Karpas-422 (cell line): ENCODE data around the gene BAHCC1. TPM values are rescaled to one million over a fixed set of nuclear protein-coding genes. Genes with fewer than 3 reads are reported as not detected.

ENCODE experiments used
- DNase-seq: peaks from one replicate; pipeline ENCODE4 v3.0.0-alpha.2; 2015
- H2AFZ ChIP-seq: fragments of 200-600 bp; sonication (generic); 2 replicates; pipeline ENCODE4 v1.6.1; 2014; ENCODE audit warnings: antibody characterized with exemption, low read length, mixed read lengths
- H3K27ac ChIP-seq: fragments of 200-600 bp; sonication (generic); 2 replicates; pipeline ENCODE4 v1.5.1; 2014; ENCODE audit warnings: mild to moderate bottlenecking, low read length, moderate library complexity
- H3K27me3 ChIP-seq: fragments of 200-600 bp; sonication (generic); 2 replicates; pipeline ENCODE4 v1.6.1; 2014; ENCODE audit warnings: low read length, mixed read lengths
- H3K36me3 ChIP-seq: fragments of 200-600 bp; sonication (generic); 2 replicates; pipeline ENCODE4 v1.6.1; 2014; ENCODE audit warnings: low read length, mixed read lengths; ENCODE audit not compliant: insufficient read depth
- H3K4me1 ChIP-seq: fragments of 200-600 bp; sonication (generic); 2 replicates; pipeline ENCODE4 v1.6.1; 2014; ENCODE audit warnings: mild to moderate bottlenecking, low read length, mixed read lengths
- H3K4me2 ChIP-seq: fragments of 200-600 bp; sonication (generic); 2 replicates; pipeline ENCODE4 v1.6.1; 2014; ENCODE audit warnings: low read length, low read depth, mild to moderate bottlenecking; ENCODE audit not compliant: poor library complexity, severe bottlenecking
- H3K4me3 ChIP-seq: fragments of 200-600 bp; sonication (generic); 2 replicates; pipeline ENCODE4 v1.5.1; 2014; ENCODE audit warnings: mild to moderate bottlenecking, antibody characterized with exemption, low read length, mixed read lengths
- H3K79me2 ChIP-seq: fragments of 200-600 bp; sonication (generic); 2 replicates; pipeline ENCODE4 v1.6.1; 2014; ENCODE audit warnings: mild to moderate bottlenecking, low read length, mixed read lengths
- H3K9ac ChIP-seq: fragments of 200-600 bp; sonication (generic); 2 replicates; pipeline ENCODE4 v1.6.0; 2014; ENCODE audit warnings: low read length
- H3K9me2 ChIP-seq: fragments of 200-600 bp; sonication (generic), shearing (Covaris generic); replicated peaks from 2 replicates; pipeline ENCODE4 v1.6.0; 2014; ENCODE audit warnings: mild to moderate bottlenecking, low read length, moderate library complexity; ENCODE audit not compliant: insufficient read depth
- H3K9me3 ChIP-seq: fragments of 300-700, 200-600 bp; sonication (generic); 2 replicates; pipeline ENCODE4 v1.6.1; 2014; ENCODE audit warnings: low read length, mixed read lengths
- H4K20me1 ChIP-seq: fragments of 200-600 bp; sonication (generic); 2 replicates; pipeline ENCODE4 v1.6.1; 2014; ENCODE audit warnings: mild to moderate bottlenecking, antibody characterized with exemption, low read length, low read depth; ENCODE audit not compliant: insufficient read depth
- total RNA-seq: library from RNA; depleted of rRNA; stranded (reverse); fragments of >200 nt; shearing (Covaris generic); gene quantifications from 2 replicates; pipeline ENCODE4 v1.2.3, GENCODE V29; 2014; ENCODE audit warnings: low replicate concordance

BAHCC1 gene
- total RNA-seq, 1 experiment from 2014 or later: not detected

- H3K4me3 ChIP-seq: no peak overlapping the region
- H3K4me2 ChIP-seq: no peak overlapping the region
- no peaks in the 10 kb centered on the region for H3K4me1 ChIP-seq
- H3K9me3 ChIP-seq: no peaks in the 10 kb centered on the region
- H4K20me1 ChIP-seq: no peaks in the 10 kb centered on the region
- DNase-seq: no peak
- H3K79me2 ChIP-seq: no peaks in the 10 kb centered on the region
- H3K9me2 ChIP-seq: no peaks in the 10 kb centered on the region
- no peak overlapping the region for H2AFZ ChIP-seq
- no peak overlapping the region for H3K27ac ChIP-seq
- no peaks in the 10 kb centered on the region for H3K36me3 ChIP-seq
- no peak overlapping the region for H3K9ac ChIP-seq
- no peaks in the 10 kb centered on the region for H3K27me3 ChIP-seq
Measured at GRCh38 chr17:81470944-81471817, 75.9 kb downstream of the BAHCC1 start.

DNA sequence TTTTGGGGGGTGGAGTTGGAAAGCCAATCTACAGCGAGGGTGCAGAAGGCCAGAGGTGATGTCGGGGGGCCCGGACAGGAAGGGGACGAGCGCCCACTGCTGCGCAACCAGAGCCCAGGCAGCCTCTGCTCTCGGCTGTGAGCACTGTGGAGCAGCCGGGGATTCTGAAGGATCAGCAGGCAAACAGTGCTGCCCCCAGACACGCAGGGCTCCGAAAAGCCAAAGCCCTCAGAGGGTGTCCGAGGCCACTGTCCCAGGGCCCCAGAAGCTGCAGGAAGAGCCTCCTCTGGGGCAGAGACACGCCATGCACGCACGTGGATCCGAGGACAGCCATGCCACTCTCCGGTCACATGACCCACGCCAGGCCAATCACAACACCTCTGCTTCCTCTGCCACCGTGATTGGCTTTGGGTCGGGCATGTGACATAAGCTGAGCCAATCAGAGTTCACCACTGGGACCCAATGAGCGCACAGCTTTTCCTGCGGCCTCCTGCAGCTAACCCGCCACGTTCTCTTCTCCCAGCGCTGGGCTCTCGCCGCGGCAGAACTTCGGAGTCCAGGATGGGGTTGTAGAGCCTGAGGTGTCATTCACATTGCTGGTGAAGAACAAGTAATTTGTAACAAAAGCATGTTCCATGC, 76.7 kb downstream of the BAHCC1 start:
- H3K9me2 ChIP-seq: no peaks in the 10 kb centered on the region
- H3K36me3 ChIP-seq: no peaks in the 10 kb centered on the region
- peak; percentile 60 for DNase-seq
- H3K27ac ChIP-seq: no peak overlapping the region
- H3K4me2 ChIP-seq: no peak overlapping the region
- no peaks in the 10 kb centered on the region for H3K27me3 ChIP-seq
- H3K9ac ChIP-seq: no peak overlapping the region
- H3K4me1 ChIP-seq: no peaks in the 10 kb centered on the region
- H2AFZ ChIP-seq: no peak overlapping the region
- H3K9me3 ChIP-seq: no peaks in the 10 kb centered on the region
- H4K20me1 ChIP-seq: no peaks in the 10 kb centered on the region
- H3K79me2 ChIP-seq: no peaks in the 10 kb centered on the region
- H3K4me3 ChIP-seq: no peak overlapping the region

GRCh38 chr17:81473019-81473418, 77.8 kb downstream of the BAHCC1 start:
- Histone ChIP-seq H3K4me3 (no peak overlapping the region), H3K36me3 (no peaks in the 10 kb centered on the region), H3K27me3 (no peaks in the 10 kb centered on the region), H3K79me2 (no peaks in the 10 kb centered on the region), H3K9ac (no peak overlapping the region), H4K20me1 (no peaks in the 10 kb centered on the region), H3K9me2 (no peaks in the 10 kb centered on the region), H2AFZ (no peak overlapping the region), H3K4me2 (no peak overlapping the region), H3K9me3 (no peaks in the 10 kb centered on the region), H3K4me1 (no peaks in the 10 kb centered on the region), H3K27ac (no peak overlapping the region)
- DNase-seq: no peak

DNA sequence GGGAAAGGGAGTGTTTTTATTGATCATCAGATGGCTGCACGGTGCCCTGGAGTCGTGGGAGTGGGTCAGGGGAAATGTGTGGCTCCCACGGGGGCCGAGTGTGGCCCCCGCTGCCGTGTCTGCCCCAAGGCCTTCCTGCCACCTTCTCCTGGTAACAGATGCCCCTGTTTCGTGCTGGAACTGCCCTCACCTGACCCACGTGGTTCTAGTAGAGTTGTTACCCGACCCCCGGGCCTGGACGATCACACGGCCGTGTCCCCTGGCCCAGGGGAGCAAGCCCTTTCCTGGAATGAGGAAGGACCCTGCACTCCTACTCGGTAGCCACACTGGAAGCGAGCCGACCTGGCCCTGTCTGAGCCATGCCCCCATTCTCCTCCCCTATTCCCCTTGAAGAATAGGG, 79.7 kb downstream of the BAHCC1 start:
- H3K36me3 ChIP-seq: no peaks in the 10 kb centered on the region
- H3K9me3 ChIP-seq: no peaks in the 10 kb centered on the region
- no peak overlapping the region for H3K4me3 ChIP-seq
- no peak overlapping the region for H2AFZ ChIP-seq
- H3K27ac ChIP-seq: no peak overlapping the region
- H3K4me2 ChIP-seq: no peak overlapping the region
- no peaks in the 10 kb centered on the region for H4K20me1 ChIP-seq
- H3K27me3 ChIP-seq: no peaks in the 10 kb centered on the region
- no peak for DNase-seq
- H3K9me2 ChIP-seq: no peaks in the 10 kb centered on the region
- H3K4me1 ChIP-seq: no peaks in the 10 kb centered on the region
- H3K79me2 ChIP-seq: no peaks in the 10 kb centered on the region
- no peak overlapping the region for H3K9ac ChIP-seq

- H3K79me2 ChIP-seq: no peaks in the 10 kb centered on the region
- no peak overlapping the region for H3K4me3 ChIP-seq
- H4K20me1 ChIP-seq: no peaks in the 10 kb centered on the region
- no peak overlapping the region for H2AFZ ChIP-seq
- no peaks in the 10 kb centered on the region for H3K9me3 ChIP-seq
- no peaks in the 10 kb centered on the region for H3K27me3 ChIP-seq
- H3K9me2 ChIP-seq: no peaks in the 10 kb centered on the region
- no peaks in the 10 kb centered on the region for H3K36me3 ChIP-seq
- H3K4me2 ChIP-seq: no peak overlapping the region
- H3K9ac ChIP-seq: no peak overlapping the region
- H3K4me1 ChIP-seq: no peaks in the 10 kb centered on the region
- no peak overlapping the region for H3K27ac ChIP-seq
- no peak for DNase-seq
Measured at GRCh38 chr17:81476097-81476496, 80.8 kb downstream of the BAHCC1 start.

GRCh38 chr17:81476635-81477034, 81.4 kb downstream of the BAHCC1 start:
- H3K4me2 ChIP-seq: no peak overlapping the region
- H3K27me3 ChIP-seq: no peaks in the 10 kb centered on the region
- no peak for DNase-seq
- no peak overlapping the region for H3K9ac ChIP-seq
- H3K9me2 ChIP-seq: no peaks in the 10 kb centered on the region
- no peak overlapping the region for H3K27ac ChIP-seq
- no peaks in the 10 kb centered on the region for H3K79me2 ChIP-seq
- H3K4me1 ChIP-seq: no peaks in the 10 kb centered on the region
- H3K36me3 ChIP-seq: no peaks in the 10 kb centered on the region
- H2AFZ ChIP-seq: no peak overlapping the region
- no peak overlapping the region for H3K4me3 ChIP-seq
- no peaks in the 10 kb centered on the region for H3K9me3 ChIP-seq
- H4K20me1 ChIP-seq: no peaks in the 10 kb centered on the region

DNA sequence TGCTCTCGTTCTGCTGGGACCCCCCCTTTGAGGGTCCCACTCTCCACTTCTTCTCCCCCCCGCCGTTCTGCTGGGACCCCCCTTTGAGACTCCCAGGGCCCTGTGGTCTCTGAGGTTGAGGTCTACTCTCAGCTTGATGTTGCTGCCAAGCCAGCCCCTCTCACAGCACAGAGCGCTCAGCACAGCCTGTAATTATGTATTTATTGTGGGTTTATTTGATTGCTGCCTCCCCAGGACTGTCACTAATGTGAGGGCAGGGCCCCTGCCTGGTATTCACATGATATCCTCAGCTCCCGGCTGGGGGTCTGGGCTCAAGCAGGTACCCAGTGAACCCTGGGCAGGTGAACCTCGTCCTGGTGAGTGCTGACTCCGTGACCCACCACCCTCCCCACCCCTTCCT, 81.9 kb downstream of the BAHCC1 start:
- H3K9ac ChIP-seq: no peak overlapping the region
- no peaks in the 10 kb centered on the region for H3K27me3 ChIP-seq
- no peak for DNase-seq
- no peaks in the 10 kb centered on the region for H3K4me1 ChIP-seq
- H3K9me2 ChIP-seq: no peaks in the 10 kb centered on the region
- no peaks in the 10 kb centered on the region for H3K9me3 ChIP-seq
- no peak overlapping the region for H2AFZ ChIP-seq
- H3K36me3 ChIP-seq: no peaks in the 10 kb centered on the region
- no peak overlapping the region for H3K4me2 ChIP-seq
- H3K79me2 ChIP-seq: no peaks in the 10 kb centered on the region
- H3K4me3 ChIP-seq: no peak overlapping the region
- no peak overlapping the region for H3K27ac ChIP-seq
- H4K20me1 ChIP-seq: no peaks in the 10 kb centered on the region

- no peak overlapping the region for H3K4me3 ChIP-seq
- no peak overlapping the region for H2AFZ ChIP-seq
- H3K79me2 ChIP-seq: no peaks in the 10 kb centered on the region
- no peak overlapping the region for H3K4me2 ChIP-seq
- H3K9me2 ChIP-seq: no peaks in the 10 kb centered on the region
- H3K27ac ChIP-seq: no peak overlapping the region
- DNase-seq: no peak
- H3K27me3 ChIP-seq: no peaks in the 10 kb centered on the region
- no peaks in the 10 kb centered on the region for H3K9me3 ChIP-seq
- H3K36me3 ChIP-seq: no peaks in the 10 kb centered on the region
- H4K20me1 ChIP-seq: no peaks in the 10 kb centered on the region
- H3K4me1 ChIP-seq: no peaks in the 10 kb centered on the region
- no peak overlapping the region for H3K9ac ChIP-seq
Measured at GRCh38 chr17:81478119-81478518, 82.9 kb downstream of the BAHCC1 start.
